Ovary (tissue), 9 donors: ENCODE results near the gene KRTAP2-4. TPM values are rescaled to one million over a fixed set of nuclear protein-coding genes. Genes with fewer than 3 reads are reported as not detected.

Experiments
- DNase-seq, 5 donors: peaks; one replicate each; pipeline ENCODE4 v3.0.0-alpha.2; 2019 to 2020
- H3K27ac ChIP-seq, 2 donors: fragments of 200-600 bp; one replicate each; pipeline versions ENCODE4 v1.5.1 to v1.8.0; 2019 to 2022
- H3K27me3 ChIP-seq: fragments of 200-600 bp; one replicate; pipeline ENCODE4 v1.8.0; 2022
- H3K36me3 ChIP-seq: fragments of 200-600 bp; sonication (generic); one replicate; pipeline ENCODE4 v1.5.1; 2019
- H3K4me1 ChIP-seq: one replicate; pipeline ENCODE4 v1.8.1; 2013; ENCODE audit warnings: mild to moderate bottlenecking, moderate library complexity; ENCODE audit not compliant: insufficient read depth
- H3K4me3 ChIP-seq: fragments of 200-600 bp; sonication (generic); one replicate; pipeline ENCODE4 v1.5.1; 2017
- H3K9me3 ChIP-seq, 2 donors: fragments of 200-600 bp in 1 of 2; sonication (generic) in 1 of 2; one replicate each; pipeline versions ENCODE4 v1.5.1 to v1.8.1; 2013 to 2019; ENCODE audit warnings: mild to moderate bottlenecking in 1 of 2, moderate library complexity in 1 of 2
- EP300 ChIP-seq: sonication (generic); formaldehyde crosslinking; IDR thresholded peaks from one replicate; pipeline ENCODE4 v1.6.1; 2017; ENCODE audit warnings: antibody characterized with exemption
- POLR2A ChIP-seq: fragments of 450-650 bp; IDR thresholded peaks from one replicate; pipeline ENCODE4 v1.6.1; 2017; ENCODE audit warnings: antibody characterized with exemption, mild to moderate bottlenecking, moderate library complexity
- WGBS, 3 donors: extraction: QIAGEN DNeasy Blood & Tissue Kit in 1 of 3; methylation state at CpG; one replicate each; pipeline versions ENCODE4 v1.1.5 to v1.1.7; 2013 to 2017; 5-methylcytosine and 5-hydroxymethylcytosine counted together
- intact Hi-C, 4 donors: fragments of 100-400 bp; cut with DNase I; formaldehyde crosslinking; loops; one replicate each; pipeline versions ENCODE4 v1.11.0 to v1.15.1; 2022 to 2023
- polyA plus RNA-seq, 2 donors: library from polyadenylated mRNA; stranded (reverse); fragments of 200-250 nt in 1 of 2; fragments of 350-450 nt in 1 of 2; fragmentation: Illumina TruSeq in 1 of 2; extraction: RNeasy Lipid Tissue Mini Kit (QIAGEN cat#74804) in 1 of 2; gene quantifications; one replicate each; pipeline ENCODE4 v1.2.3, GENCODE V29; 2013 to 2014
- total RNA-seq, 7 donors: library from RNA; depleted of rRNA in 2 of 7; stranded (reverse); fragments of >200 nt in 2 of 7; fragmentation: NEBNext Ultra II Directional in 3 of 7; extraction: Animal tissue kit (Norgen Biotek cat#: 25700) in 3 of 7; gene quantifications; one replicate each; pipeline versions ENCODE4 v1.1.0 to v1.2.4, GENCODE V29; 2016 to 2023
- TF ChIP-seq, protein P1 (sequence below), 3 donors: fragments of 450-650 bp in 2 of 3; fragments of 200-600 bp in 1 of 3; IDR thresholded peaks; one replicate each; pipeline versions ENCODE4 v1.5.1 to v1.8.0; 2016 to 2022; ENCODE audit warnings: antibody characterized with exemption in 3 of 3, mild to moderate bottlenecking in 1 of 3
- donor health status: DM: no; HTN: no; CAD: no; lungs with moderate emphysema.
- donor health status: DM: no; HTN: no; CAD: no.
- donor health status: Bipolar disorder and iron deficiency.
- donor health status: DM: yes; HTN: yes; CAD: no.
- donor health status: DM: no; HTN: no; CAD: no.
- donor health status: DM: yes; HTN: yes; CAD: no.

KRTAP2-4 gene
- total and polyA plus RNA-seq, 9 donors = not detected

DNA sequence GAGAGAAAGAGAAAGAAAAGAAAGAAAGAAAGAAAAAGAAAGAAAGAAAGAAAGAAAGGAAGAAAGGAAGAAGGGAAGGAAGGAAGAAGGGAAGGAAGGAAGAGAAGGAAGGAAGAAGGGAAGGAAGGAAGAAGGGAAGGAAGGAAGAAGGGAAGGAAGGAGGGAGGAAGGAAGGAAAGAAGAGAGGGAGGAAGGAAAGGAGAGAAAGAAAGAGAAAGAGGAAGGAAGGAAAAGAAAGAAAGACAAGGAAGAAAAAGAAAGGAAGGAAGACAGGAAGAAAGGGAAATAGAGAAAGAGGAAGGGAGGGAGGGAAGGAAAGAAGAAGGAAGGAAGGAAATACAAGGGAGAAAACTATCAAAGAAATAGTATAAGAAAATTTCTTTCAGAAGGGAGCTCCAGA is 11.1 kb upstream of the KRTAP2-4 start:
- Histone ChIP-seq H3K27ac (no peak overlapping the region), H3K4me1 (no peaks in the 10 kb centered on the region), H3K4me3 (no peak overlapping the region), H3K9me3 (no peaks in the 10 kb centered on the region), H3K27me3 (no peaks in the 10 kb centered on the region), H3K36me3 (no peaks in the 10 kb centered on the region)
- intact Hi-C loops = no loop called here
- DNase-seq = no peak
- TF ChIP-seq EP300 (no peak), POLR2A (no peak)
- TF ChIP-seq, protein P1, sequence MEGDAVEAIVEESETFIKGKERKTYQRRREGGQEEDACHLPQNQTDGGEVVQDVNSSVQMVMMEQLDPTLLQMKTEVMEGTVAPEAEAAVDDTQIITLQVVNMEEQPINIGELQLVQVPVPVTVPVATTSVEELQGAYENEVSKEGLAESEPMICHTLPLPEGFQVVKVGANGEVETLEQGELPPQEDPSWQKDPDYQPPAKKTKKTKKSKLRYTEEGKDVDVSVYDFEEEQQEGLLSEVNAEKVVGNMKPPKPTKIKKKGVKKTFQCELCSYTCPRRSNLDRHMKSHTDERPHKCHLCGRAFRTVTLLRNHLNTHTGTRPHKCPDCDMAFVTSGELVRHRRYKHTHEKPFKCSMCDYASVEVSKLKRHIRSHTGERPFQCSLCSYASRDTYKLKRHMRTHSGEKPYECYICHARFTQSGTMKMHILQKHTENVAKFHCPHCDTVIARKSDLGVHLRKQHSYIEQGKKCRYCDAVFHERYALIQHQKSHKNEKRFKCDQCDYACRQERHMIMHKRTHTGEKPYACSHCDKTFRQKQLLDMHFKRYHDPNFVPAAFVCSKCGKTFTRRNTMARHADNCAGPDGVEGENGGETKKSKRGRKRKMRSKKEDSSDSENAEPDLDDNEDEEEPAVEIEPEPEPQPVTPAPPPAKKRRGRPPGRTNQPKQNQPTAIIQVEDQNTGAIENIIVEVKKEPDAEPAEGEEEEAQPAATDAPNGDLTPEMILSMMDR (IDR thresholded peaks at IDR 0.05) = no peak

DNA sequence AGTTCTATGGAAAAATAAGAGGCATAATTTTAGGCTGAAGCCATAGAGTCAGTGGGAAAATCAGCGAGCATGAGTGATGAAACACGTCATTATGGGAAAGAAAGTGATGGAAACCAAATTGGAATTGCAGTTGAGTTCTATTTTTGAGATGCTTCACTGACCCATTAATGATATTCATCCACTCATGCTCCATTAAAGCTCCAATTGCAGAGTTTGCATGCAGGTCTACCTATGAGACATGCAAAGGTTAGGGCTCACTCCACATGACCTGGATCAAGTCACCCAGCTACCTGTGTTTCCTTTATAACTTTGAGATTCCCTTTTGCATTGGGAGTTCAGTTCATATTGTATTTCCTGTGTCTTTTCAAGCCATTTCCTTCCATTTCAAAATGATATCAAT is 8.0 kb upstream of the KRTAP2-4 start:
- TF ChIP-seq EP300 = no peak
- TF ChIP-seq, protein P1 (IDR thresholded peaks at IDR 0.05) = no peak
- TF ChIP-seq POLR2A = no peak
- H3K27me3 ChIP-seq = no peaks in the 10 kb centered on the region
- WGBS, 3 donors = 93 to 97% (median 93%) methylated on average over 2 of the region's 2 CpGs
- no peak overlapping the region for H3K27ac ChIP-seq
- no peaks in the 10 kb centered on the region for H3K4me1 ChIP-seq
- H3K36me3 ChIP-seq = no peaks in the 10 kb centered on the region
- no peaks in the 10 kb centered on the region for H3K9me3 ChIP-seq
- H3K4me3 ChIP-seq = no peak overlapping the region
- no peak for DNase-seq
- intact Hi-C loops = no loop called here

DNA sequence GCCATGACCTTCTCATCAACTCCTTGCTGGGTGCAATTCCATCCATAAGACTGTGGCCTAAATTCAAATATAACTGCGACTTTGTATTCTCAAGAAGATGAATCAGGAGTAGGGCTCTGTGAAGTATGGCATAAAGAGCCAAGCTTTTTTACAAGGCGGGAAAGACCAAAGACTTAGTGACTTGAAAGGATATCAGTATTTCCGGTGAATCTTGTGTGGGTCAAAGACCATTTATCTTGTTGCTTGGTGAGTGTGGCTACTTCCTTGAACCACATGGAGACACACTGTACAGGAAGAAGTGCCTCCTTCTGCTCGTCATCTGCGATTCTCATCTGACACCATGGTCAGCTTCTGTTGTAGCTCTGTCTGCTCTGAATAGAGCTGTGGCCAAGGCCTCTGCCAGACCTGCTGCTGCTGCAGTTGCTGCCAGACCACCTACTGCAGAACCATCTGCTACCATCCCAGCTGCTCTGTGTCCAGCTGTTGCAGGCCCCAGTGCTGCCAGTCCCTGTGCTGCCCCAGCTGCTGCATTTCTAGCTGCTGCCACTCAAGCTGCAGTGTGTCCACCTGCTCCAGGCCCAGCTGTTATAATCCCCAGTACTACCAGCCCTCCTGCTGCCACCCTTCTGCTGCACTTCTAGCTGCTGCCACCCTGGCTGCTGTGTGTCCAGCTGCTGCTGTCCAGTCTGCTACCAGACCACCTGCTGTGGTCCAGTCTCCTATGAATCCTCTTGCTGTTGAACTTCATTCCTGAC is 6.1 kb upstream of the KRTAP2-4 start:
- no peak for DNase-seq
- Histone ChIP-seq H3K4me1 (no peaks in the 10 kb centered on the region), H3K27me3 (no peaks in the 10 kb centered on the region), H3K36me3 (no peaks in the 10 kb centered on the region), H3K4me3 (no peak overlapping the region), H3K9me3 (no peaks in the 10 kb centered on the region), H3K27ac (no peak overlapping the region)
- 79 to 87% (median 85%) methylated on average over 5 of the region's 5 CpGs for WGBS, 3 donors
- intact Hi-C loops = no loop called here
- TF ChIP-seq, protein P1 (IDR thresholded peaks at IDR 0.05) = no peak
- TF ChIP-seq POLR2A (no peak), EP300 (no peak)

DNA sequence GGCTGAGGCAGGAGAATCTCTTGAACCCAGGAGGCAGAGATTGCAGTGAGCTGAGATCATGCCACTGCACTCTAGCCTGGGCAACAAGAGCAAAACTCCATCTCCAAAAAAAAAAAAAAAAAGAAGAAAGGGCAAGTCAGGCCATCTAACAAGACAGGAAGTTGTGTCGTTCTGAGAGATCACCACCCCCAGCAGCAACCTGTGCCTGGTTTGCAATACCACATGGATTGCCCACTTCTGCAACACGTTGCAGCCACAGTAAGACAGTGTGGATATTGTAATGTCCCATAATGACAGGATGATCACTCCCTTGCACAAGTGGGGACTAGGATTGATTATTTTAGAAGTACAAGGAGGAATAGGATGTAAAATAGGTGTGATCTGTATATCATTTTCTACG is 3.4 kb upstream of the KRTAP2-4 start:
- WGBS, 3 donors = 95% methylated on average over 3 of the region's 3 CpGs
- intact Hi-C loops = no loop called here
- Histone ChIP-seq H3K4me3 (no peak overlapping the region), H3K9me3 (no peaks in the 10 kb centered on the region), H3K27ac (no peak overlapping the region), H3K27me3 (no peaks in the 10 kb centered on the region), H3K36me3 (no peaks in the 10 kb centered on the region), H3K4me1 (no peaks in the 10 kb centered on the region)
- TF ChIP-seq, protein P1 (IDR thresholded peaks at IDR 0.05) = no peak
- TF ChIP-seq POLR2A = no peak
- no peak for TF ChIP-seq EP300
- DNase-seq = no peak
